ENCODE data around the gene PLD6. TPM values are rescaled to one million over a fixed set of nuclear protein-coding genes. Genes with fewer than 3 reads are reported as not detected.

Gene PLD6
- total RNA-seq, 4 donors from 2014 or later, result 3.1 to 13.7 (median 6.9) TPM

- DNase-seq (ENCODE audit: extremely low spot score), result no peak
- H3K27me3 ChIP-seq, result no peaks in the 10 kb centered on the region
- peaks cover 37 to 47% (median 46%) of the 10 kb centered on the region in 4 donors for H3K4me1 ChIP-seq
- intact Hi-C loops (cut with DNase I), result no loop called here
- WGBS, result 77% methylated on average over 8 of the region's 8 CpGs
- no peaks in the 10 kb centered on the region for H3K9me3 ChIP-seq
- H3K36me3 ChIP-seq, result peaks cover 6 to 20% (median 14%) of the 10 kb centered on the region in 4 donors
- no peak overlapping the region for H3K4me3 ChIP-seq
- TF ChIP-seq EP300 (IDR thresholded peaks at IDR 0.05), result no peak
- no peak for TF ChIP-seq POLR2AphosphoS5 (IDR thresholded peaks at IDR 0.05)
- TF ChIP-seq, protein P1, sequence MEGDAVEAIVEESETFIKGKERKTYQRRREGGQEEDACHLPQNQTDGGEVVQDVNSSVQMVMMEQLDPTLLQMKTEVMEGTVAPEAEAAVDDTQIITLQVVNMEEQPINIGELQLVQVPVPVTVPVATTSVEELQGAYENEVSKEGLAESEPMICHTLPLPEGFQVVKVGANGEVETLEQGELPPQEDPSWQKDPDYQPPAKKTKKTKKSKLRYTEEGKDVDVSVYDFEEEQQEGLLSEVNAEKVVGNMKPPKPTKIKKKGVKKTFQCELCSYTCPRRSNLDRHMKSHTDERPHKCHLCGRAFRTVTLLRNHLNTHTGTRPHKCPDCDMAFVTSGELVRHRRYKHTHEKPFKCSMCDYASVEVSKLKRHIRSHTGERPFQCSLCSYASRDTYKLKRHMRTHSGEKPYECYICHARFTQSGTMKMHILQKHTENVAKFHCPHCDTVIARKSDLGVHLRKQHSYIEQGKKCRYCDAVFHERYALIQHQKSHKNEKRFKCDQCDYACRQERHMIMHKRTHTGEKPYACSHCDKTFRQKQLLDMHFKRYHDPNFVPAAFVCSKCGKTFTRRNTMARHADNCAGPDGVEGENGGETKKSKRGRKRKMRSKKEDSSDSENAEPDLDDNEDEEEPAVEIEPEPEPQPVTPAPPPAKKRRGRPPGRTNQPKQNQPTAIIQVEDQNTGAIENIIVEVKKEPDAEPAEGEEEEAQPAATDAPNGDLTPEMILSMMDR (IDR thresholded peaks at IDR 0.05), result no peak
- no peak for TF ChIP-seq POLR2A (IDR thresholded peaks at IDR 0.05; ENCODE audit: low read depth)
- peak overlapping the region; percentile 92 to 96 (median 94) for H3K27ac ChIP-seq (replicated peaks in 1 of 4)
These were observed 1.9 kb upstream of the PLD6 start for GRCh38 chr17:17207998-17208397.

DNA sequence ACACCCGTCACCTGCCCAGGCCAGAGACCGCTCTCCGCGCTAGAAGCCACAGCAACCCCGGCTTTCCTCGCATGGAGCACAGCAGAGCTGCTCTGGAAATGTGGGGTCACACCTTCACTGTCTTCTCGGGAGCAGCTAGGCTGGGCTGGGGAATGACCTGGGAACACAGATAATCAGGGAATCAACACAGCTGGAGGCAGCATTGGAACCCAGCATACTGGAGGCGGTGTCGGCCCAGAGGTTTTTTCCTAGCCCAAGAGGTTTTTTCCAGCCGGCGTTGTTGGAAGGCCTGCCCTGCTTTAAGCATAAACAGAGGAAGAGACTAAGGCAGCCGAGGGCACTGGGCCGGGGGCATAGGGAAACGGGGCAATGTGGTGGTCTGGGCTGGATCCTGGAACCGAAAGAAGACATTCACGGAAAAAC lies 791 bp upstream of the PLD6 start:
- Histone ChIP-seq H3K4me3 (peak overlapping the region; percentile 62 to 69 (median 65)), H3K27ac (replicated peaks in 1 of 4) (peak overlapping the region; percentile 92 to 96 (median 94)), H3K36me3 (peaks cover 0 to 18% (median 10%) of the 10 kb centered on the region in 4 donors), H3K9me3 (no peaks in the 10 kb centered on the region), H3K4me1 (peaks cover 45 to 58% (median 56%) of the 10 kb centered on the region in 4 donors), H3K27me3 (no peaks in the 10 kb centered on the region)
- no peak for TF ChIP-seq POLR2AphosphoS5 (IDR thresholded peaks at IDR 0.05)
- no peak for TF ChIP-seq EP300 (IDR thresholded peaks at IDR 0.05)
- TF ChIP-seq POLR2A (IDR thresholded peaks at IDR 0.05; ENCODE audit: low read depth), result no peak
- TF ChIP-seq, protein P1 (IDR thresholded peaks at IDR 0.05), result no peak
- no peak for DNase-seq (ENCODE audit: extremely low spot score)
- 29% methylated on average over 8 of the region's 16 CpGs for WGBS
- intact Hi-C loops (cut with DNase I), result no loop called here

- H3K27ac ChIP-seq (replicated peaks in 1 of 4), result peak overlapping the region; percentile 92 to 96 (median 94)
- WGBS, result 2% methylated on average over 27 of the region's 70 CpGs
- no peaks in the 10 kb centered on the region for H3K9me3 ChIP-seq
- peaks cover 55 to 72% (median 70%) of the 10 kb centered on the region in 4 donors for H3K4me1 ChIP-seq
- H3K27me3 ChIP-seq, result no peaks in the 10 kb centered on the region
- H3K36me3 ChIP-seq, result peaks cover 0 to 12% (median 4%) of the 10 kb centered on the region in 4 donors
- intact Hi-C loops (cut with DNase I), result no loop called here
- H3K4me3 ChIP-seq, result peak overlapping the region; percentile 62 to 69 (median 65)
- DNase-seq (ENCODE audit: extremely low spot score), result no peak
- TF ChIP-seq, protein P1 (IDR thresholded peaks at IDR 0.05), result no peak
- TF ChIP-seq POLR2AphosphoS5 (IDR thresholded peaks at IDR 0.05), result peak; percentile 45 to 61
These were observed 587 bp downstream of the PLD6 start for GRCh38 chr17:17205368-17206123.

DNA sequence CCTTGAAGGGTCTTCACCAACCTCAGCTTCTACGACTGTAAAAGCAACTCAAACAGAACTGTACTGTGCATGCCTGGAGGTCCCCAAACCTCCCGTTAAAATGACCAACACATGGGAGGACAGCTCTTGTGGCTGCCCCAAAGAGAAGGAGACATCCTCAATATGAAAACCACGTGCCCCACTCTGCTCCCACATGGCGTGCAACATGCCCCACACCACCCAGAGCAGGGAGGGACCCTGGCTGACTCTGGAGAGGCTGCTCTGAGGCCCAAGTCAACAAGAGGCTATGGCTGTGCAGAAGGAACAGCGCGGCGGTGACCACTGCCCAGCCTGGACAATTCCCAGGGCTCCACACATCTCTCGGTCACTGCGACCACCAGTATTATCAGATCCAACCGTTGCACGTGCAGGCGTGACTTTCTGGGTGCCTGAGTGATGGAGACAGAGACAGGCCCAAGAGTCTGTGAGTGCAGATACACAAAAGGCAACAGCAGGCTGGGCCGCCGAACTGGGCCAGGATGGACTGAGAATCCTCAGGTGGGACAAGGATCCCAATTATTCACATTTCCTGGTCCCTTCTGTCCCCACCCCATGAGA lies 1.4 kb downstream of the PLD6 start:
- H3K4me1 ChIP-seq, result peaks cover 56 to 80% (median 78%) of the 10 kb centered on the region in 4 donors
- TF ChIP-seq POLR2A (IDR thresholded peaks at IDR 0.05; ENCODE audit: low read depth) (no peak), EP300 (IDR thresholded peaks at IDR 0.05) (no peak), POLR2AphosphoS5 (IDR thresholded peaks at IDR 0.05) (no peak)
- TF ChIP-seq, protein P1 (IDR thresholded peaks at IDR 0.05), result no peak

More for the DNA sequence above, 1.4 kb downstream of the PLD6 start:
- H3K9me3 ChIP-seq, result no peaks in the 10 kb centered on the region
- peak overlapping the region; percentile 92 to 96 (median 94) for H3K27ac ChIP-seq (replicated peaks in 1 of 4)
- no peaks in the 10 kb centered on the region for H3K27me3 ChIP-seq
- DNase-seq (ENCODE audit: extremely low spot score), result no peak
- intact Hi-C loops (cut with DNase I), result no loop called here
- H3K36me3 ChIP-seq, result peaks cover 0 to 9% (median 4%) of the 10 kb centered on the region in 4 donors
- 76% methylated on average over 8 of the region's 14 CpGs for WGBS
- peak overlapping the region; percentile 62 to 69 (median 65) for H3K4me3 ChIP-seq
